ENCODE measurements around the gene PSRC1. TPM values are rescaled to one million over a fixed set of nuclear protein-coding genes. Genes with fewer than 3 reads are reported as not detected.
A peak's percentile ranks its signal among the peaks of the same experiment; 100 is the strongest.

PSRC1 gene
- total RNA-seq, 4 donors from 2014 or later, result 1.9 to 18.0 (median 4.4) TPM

GRCh38 chr1:109252893-109253802, 29.8 kb downstream of the PSRC1 start:
- intact Hi-C loops (cut with DNase I; ENCODE audit: low total_unique reads) (no loop called here), in situ Hi-C loops (cut with MboI; ENCODE audit: low pct_ligation_motif_present in 1 of 4, low pct_unique_long_range_greater_than_20kb in 1 of 4, low sequenced_read_pairs in 3 of 4) (no loop called here)
- no peak overlapping the region for H3K4me3 ChIP-seq
- H3K9me3 ChIP-seq, result no peaks in the 10 kb centered on the region
- H3K36me3 ChIP-seq, result no peaks in the 10 kb centered on the region
- H3K27ac ChIP-seq, result peak overlapping the region; percentile 43 to 83 (median 56)
- no peaks in the 10 kb centered on the region for H3K27me3 ChIP-seq
- H3K4me1 ChIP-seq, result peaks cover 21 to 29% (median 25%) of the 10 kb centered on the region in 4 donors
- WGBS, 2 donors (ENCODE audit: low coverage in 1 of 2), result 82 to 100% methylated on average over 8 to 33 of the region's 33 CpGs
- TF ChIP-seq POLR2AphosphoS5 (IDR thresholded peaks at IDR 0.05) (no peak), EP300 (IDR thresholded peaks at IDR 0.05; ENCODE audit: low read depth) (no peak), POLR2A (IDR thresholded peaks at IDR 0.05) (no peak), CTCF (IDR thresholded peaks at IDR 0.05) (no peak)
- DNase-seq, result peak; percentile 40

- WGBS, 2 donors (ENCODE audit: low coverage in 1 of 2), result 92% methylated on average over 31 of the region's 31 CpGs; no CpG with 5 or more reads in 1 of the 2 donors
- Histone ChIP-seq H3K36me3 (no peaks in the 10 kb centered on the region), H3K4me1 (peaks cover 21 to 29% (median 25%) of the 10 kb centered on the region in 4 donors), H3K27ac (no peak overlapping the region), H3K27me3 (no peaks in the 10 kb centered on the region), H3K4me3 (no peak overlapping the region), H3K9me3 (no peaks in the 10 kb centered on the region)
- intact Hi-C loops (cut with DNase I; ENCODE audit: low total_unique reads), result no loop called here
- DNase-seq, result no peak
- no peak for TF ChIP-seq POLR2AphosphoS5 (IDR thresholded peaks at IDR 0.05)
- no peak for TF ChIP-seq EP300 (IDR thresholded peaks at IDR 0.05; ENCODE audit: low read depth)
- no peak for TF ChIP-seq CTCF (IDR thresholded peaks at IDR 0.05)
- no peak for TF ChIP-seq POLR2A (IDR thresholded peaks at IDR 0.05)
- in situ Hi-C loops (cut with MboI; ENCODE audit: low pct_ligation_motif_present in 1 of 4, low pct_unique_long_range_greater_than_20kb in 1 of 4, low sequenced_read_pairs in 3 of 4), result no loop called here
These were observed 30.6 kb downstream of the PSRC1 start for GRCh38 chr1:109252167-109252892.

GRCh38 chr1:109251277-109252166, 31.4 kb downstream of the PSRC1 start:
- WGBS, 2 donors (ENCODE audit: low coverage in 1 of 2), result 94 to 96% methylated on average over 7 to 32 of the region's 32 CpGs
- TF ChIP-seq POLR2A (IDR thresholded peaks at IDR 0.05), result no peak
- no peak for TF ChIP-seq CTCF (IDR thresholded peaks at IDR 0.05)
- Histone ChIP-seq H3K9me3 (no peaks in the 10 kb centered on the region), H3K27me3 (no peaks in the 10 kb centered on the region), H3K4me3 (no peak overlapping the region), H3K36me3 (no peaks in the 10 kb centered on the region), H3K4me1 (peaks cover 21 to 29% (median 25%) of the 10 kb centered on the region in 4 donors), H3K27ac (no peak overlapping the region)
- in situ Hi-C loops (cut with MboI; ENCODE audit: low pct_ligation_motif_present in 1 of 4, low pct_unique_long_range_greater_than_20kb in 1 of 4, low sequenced_read_pairs in 3 of 4) (no loop called here), intact Hi-C loops (cut with DNase I; ENCODE audit: low total_unique reads) (no loop called here)
- no peak for DNase-seq

Measured in transverse colon (tissue), 4 donors.